RWPE1 (cell line): ENCODE measurements around the gene TBC1D25.
A peak's percentile ranks its signal among the peaks of the same experiment; 100 is the strongest.

Source experiments
- CTCF ChIA-PET: fragments of 350-600 bp; sonication (Branson Sonifier 250); formaldehyde crosslinking; extraction: SDS; loops from one replicate; lab custom pipeline; 2021; lab: Yijun Ruan, JAX
- POLR2A ChIA-PET: fragments of 400-600 bp; formaldehyde crosslinking; extraction: SDS; loops from one replicate; lab custom pipeline; 2020; ENCODE audit warnings: antibody characterized with exemption; ENCODE audit not compliant: low non-redundant PET; lab: Yijun Ruan, JAX
- DNase-seq: peaks from one replicate; pipeline ENCODE4 v3.0.0; 2012; ENCODE audit warnings: low spot score
- H3K27ac ChIP-seq: fragments of 450-650 bp; 2 replicates; pipeline ENCODE4 v1.5.1; 2017
- CTCF ChIP-seq: fragments of 450-650 bp; conservative IDR thresholded peaks from 2 replicates; pipeline ENCODE4 v1.5.1; 2017; ENCODE audit warnings: low read depth, mild to moderate bottlenecking

Gene TBC1D25

DNA sequence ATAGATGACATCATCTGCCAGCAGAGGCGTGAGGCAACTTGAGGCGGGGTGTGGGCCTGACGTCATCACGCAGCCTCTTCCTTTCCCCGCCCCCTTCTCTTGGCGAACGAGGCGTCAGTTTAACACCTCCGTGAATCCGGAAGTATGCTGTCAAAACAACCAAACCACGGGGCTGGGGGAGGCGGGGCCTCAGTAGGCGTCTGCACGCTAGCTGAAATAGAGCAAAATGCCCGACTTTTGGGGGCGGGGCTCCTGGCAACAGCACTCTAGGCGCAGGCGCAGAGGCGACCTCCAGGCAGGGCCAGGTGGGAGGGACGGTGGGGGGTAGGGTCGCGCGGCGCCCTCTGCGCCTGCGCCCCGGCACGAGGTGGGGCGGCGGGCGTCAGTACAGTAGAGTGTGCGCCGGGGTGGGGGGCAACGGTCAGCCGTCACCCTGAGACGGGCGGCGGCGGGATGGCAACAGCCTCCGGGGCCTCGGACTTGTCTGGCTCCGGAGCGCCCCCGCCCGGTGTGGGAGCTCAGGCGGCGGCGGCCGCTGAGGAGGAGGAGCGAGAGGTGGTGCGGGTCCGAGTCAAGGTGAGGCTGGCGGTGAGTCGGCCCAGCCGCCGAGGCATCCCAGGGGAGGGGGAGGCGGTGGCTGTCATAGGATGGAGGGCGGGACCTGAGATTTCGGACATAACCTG lies at the start of gene TBC1D25:
Gene TBC1D25 (plus strand): TSS at position 370 of the 683 bp plus-strand sequence. CDS start 84 bp downstream, at position 454.
- ChIA-PET CTCF (interaction anchor here (0.6 to 1.5 kb wide), 5 partner anchors 9 to 790 kb away, joined by 3 to 6 read pairs (median 4); partner anchors contain the start of gene RBM3), POLR2A (interaction anchor here (1.2 kb wide), 1 partner anchor 35 kb away, joined by 4 read pairs; the partner anchor contains the start of gene RBM3)
- TF ChIP-seq CTCF, result 0 out of 2 replicates have a peak, but pooled peaks have one; percentile 18
- DNase-seq, result peak; percentile 90
- H3K27ac ChIP-seq, result peak within 1 kb of the TSS; percentile 84

DNA sequence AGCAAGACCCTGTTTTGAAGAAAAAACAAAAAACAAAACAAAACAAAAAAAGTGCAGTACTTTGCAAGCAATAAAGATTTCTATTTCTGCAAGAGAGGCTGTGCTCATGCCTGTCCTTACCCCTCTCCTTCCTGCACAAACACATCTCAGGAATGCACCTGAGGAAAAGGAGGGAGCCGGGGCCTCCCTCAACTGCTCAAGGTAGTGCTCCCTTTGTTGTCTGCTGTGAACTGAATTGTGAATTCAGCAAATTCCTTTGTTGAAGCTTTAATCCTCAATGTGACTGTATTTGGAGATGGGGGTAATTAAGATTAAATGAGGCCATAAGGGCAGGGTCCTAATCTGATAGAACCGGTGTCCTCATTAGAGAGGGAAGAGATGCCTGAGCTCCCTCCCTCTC lies 49.6 kb upstream of the TBC1D25 start:
- DNase-seq, result no peak
- H3K27ac ChIP-seq, result peak overlapping the region; percentile 94
- ChIA-PET CTCF (no interaction called here), POLR2A (no interaction called here)
- no peak for TF ChIP-seq CTCF

DNA sequence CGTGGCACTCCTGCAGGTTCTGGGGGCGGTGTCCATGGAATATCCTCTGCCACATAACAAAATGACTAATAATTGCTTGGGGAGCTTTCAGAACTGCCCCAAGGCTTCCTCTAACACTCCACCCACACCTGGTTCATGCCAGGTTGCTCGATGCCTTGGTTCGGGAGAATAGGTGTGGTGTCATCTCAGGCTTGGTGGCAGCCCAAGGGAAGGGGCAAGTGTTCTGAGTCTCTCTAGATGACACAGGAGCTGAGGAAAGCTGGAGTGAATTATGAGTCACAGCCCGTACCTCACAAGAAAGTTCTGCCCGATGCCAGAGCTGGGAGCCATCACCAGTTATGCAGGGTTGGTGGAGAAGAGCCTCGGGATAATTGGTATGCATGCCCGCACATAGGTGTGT lies 48.9 kb upstream of the TBC1D25 start:
- ChIA-PET POLR2A (no interaction called here), CTCF (no interaction called here)
- peak overlapping the region; percentile 94 for H3K27ac ChIP-seq
- TF ChIP-seq CTCF, result no peak
- peak; percentile 28 for DNase-seq

DNA sequence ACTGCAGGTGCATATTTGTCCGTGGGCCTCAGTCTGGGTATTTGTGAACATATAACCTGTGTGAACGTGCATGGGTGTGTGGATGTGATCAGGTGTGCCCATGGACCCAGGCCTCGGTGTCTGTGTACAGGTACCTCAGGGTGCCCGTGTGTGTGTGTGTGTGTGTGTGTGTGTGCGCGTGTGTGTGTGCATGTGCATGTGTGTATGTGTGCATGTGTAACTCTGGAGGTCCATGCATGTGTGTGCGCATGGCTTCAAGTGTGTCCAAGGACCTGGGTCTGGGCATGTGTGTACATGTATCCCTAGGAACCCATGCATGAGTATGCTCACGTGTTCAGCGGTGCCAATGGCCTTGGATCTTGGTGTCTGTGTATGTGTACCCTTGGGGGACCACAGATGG lies 47.7 kb upstream of the TBC1D25 start:
- no peak for DNase-seq
- H3K27ac ChIP-seq, result peak overlapping the region; percentile 94
- ChIA-PET CTCF (no interaction called here), POLR2A (no interaction called here)
- no peak for TF ChIP-seq CTCF

GRCh38 chrX:48492293-48492910 lies 47.1 kb upstream of the TBC1D25 start:
- peak overlapping the region; percentile 94 for H3K27ac ChIP-seq
- DNase-seq, result no peak
- no peak for TF ChIP-seq CTCF
- CTCF ChIA-PET, result no interaction called here
- POLR2A ChIA-PET, result no interaction called here

GRCh38 chrX:48493890-48494364 lies 45.6 kb upstream of the TBC1D25 start:
- ChIA-PET POLR2A (no interaction called here), CTCF (interaction anchor here (0.6 kb wide), 1 partner anchor 13 kb away, joined by 4 read pairs; no protein-coding TSS in a partner anchor)
- no peak for DNase-seq
- peak overlapping the region; percentile 94; the same call in 1 of the 2 replicates for H3K27ac ChIP-seq
- no peak for TF ChIP-seq CTCF
